H9 (cell line): Measurements from ENCODE around the gene PDE6H. TPM values are rescaled to one million over a fixed set of nuclear protein-coding genes. Genes with fewer than 3 reads are reported as not detected.

Source experiments
- DNase-seq: peaks from one replicate; pipeline ENCODE4 v3.0.0-alpha.2; 2017
- H2AFZ ChIP-seq: one replicate; pipeline ENCODE4 v1.6.1; 2013; ENCODE audit warnings: mild to moderate bottlenecking, low read length, control low read depth, moderate library complexity
- H2AK5ac ChIP-seq: 2 replicates; pipeline ENCODE4 v1.6.1; 2013; ENCODE audit warnings: low read length, control low read depth, mixed read lengths; ENCODE audit not compliant: insufficient read length
- H2BK120ac ChIP-seq: one replicate; pipeline ENCODE4 v1.6.1; 2013; ENCODE audit warnings: low read depth, mild to moderate bottlenecking, low read length, control low read depth, inconsistent platforms; ENCODE audit not compliant: poor library complexity, severe bottlenecking
- H2BK12ac ChIP-seq: 2 replicates; pipeline ENCODE4 v1.6.1; 2013; ENCODE audit warnings: low read length, control low read depth, mixed read lengths, low read depth; ENCODE audit not compliant: insufficient read length
- H2BK15ac ChIP-seq: 2 replicates; pipeline ENCODE4 v1.6.1; 2013; ENCODE audit warnings: low read depth, low read length, control low read depth
- H2BK20ac ChIP-seq: one replicate; pipeline ENCODE4 v1.6.1; 2013; ENCODE audit warnings: low read depth, mild to moderate bottlenecking, low read length, control low read depth, inconsistent platforms; ENCODE audit not compliant: poor library complexity, severe bottlenecking
- H2BK5ac ChIP-seq: 2 replicates; pipeline ENCODE4 v1.6.1; 2013; ENCODE audit warnings: low read length, control low read depth, mixed read lengths; ENCODE audit not compliant: insufficient read length
- H3K14ac ChIP-seq: 2 replicates; pipeline ENCODE4 v1.6.1; 2013; ENCODE audit warnings: low read length, control low read depth; ENCODE audit not compliant: insufficient read depth
- H3K18ac ChIP-seq: 2 replicates; pipeline ENCODE4 v1.6.1; 2013; ENCODE audit warnings: low read depth, mild to moderate bottlenecking, mixed read lengths, low read length, control low read depth; ENCODE audit not compliant: insufficient read length
- H3K23ac ChIP-seq: 2 replicates; pipeline ENCODE4 v1.6.1; 2013; ENCODE audit warnings: low read length, control low read depth, mixed read lengths, low read depth; ENCODE audit not compliant: insufficient read length
- H3K23me2 ChIP-seq: 2 replicates; pipeline ENCODE4 v1.6.1; 2013; ENCODE audit warnings: low read depth, mild to moderate bottlenecking, mixed read lengths, low read length, control low read depth; ENCODE audit not compliant: insufficient read length, poor library complexity, severe bottlenecking
- H3K27ac ChIP-seq: 2 replicates; pipeline ENCODE4 v1.5.1; 2013; ENCODE audit warnings: low read length, control low read depth, mixed read lengths, low read depth; ENCODE audit not compliant: insufficient read length
- H3K27me3 ChIP-seq: 2 replicates; pipeline ENCODE4 v1.6.1; 2013; ENCODE audit warnings: low read length, control low read depth, inconsistent platforms; ENCODE audit not compliant: insufficient read depth
- H3K4ac ChIP-seq: 2 replicates; pipeline ENCODE4 v1.6.1; 2013; ENCODE audit warnings: low read depth, mild to moderate bottlenecking, control low read depth, inconsistent platforms, low read length, moderate library complexity
- H3K4me1 ChIP-seq: 2 replicates; pipeline ENCODE4 v1.6.1; 2013; ENCODE audit warnings: low read length, control low read depth, inconsistent platforms; ENCODE audit not compliant: insufficient read depth
- H3K4me2 ChIP-seq: 2 replicates; pipeline ENCODE4 v1.6.1; 2013; ENCODE audit warnings: low read length, control low read depth, mixed read lengths; ENCODE audit not compliant: insufficient read length, insufficient read depth
- H3K56ac ChIP-seq: 2 replicates; pipeline ENCODE4 v1.6.1; 2013; ENCODE audit warnings: low read depth, mild to moderate bottlenecking, mixed read lengths, low read length, control low read depth; ENCODE audit not compliant: insufficient read length
- H3K79me1 ChIP-seq: 2 replicates; pipeline ENCODE4 v1.6.1; 2013; ENCODE audit warnings: low read depth, mild to moderate bottlenecking, moderate library complexity, low read length, control low read depth, inconsistent platforms; ENCODE audit not compliant: insufficient read depth, poor library complexity, severe bottlenecking
- H3K79me2 ChIP-seq: 2 replicates; pipeline ENCODE4 v1.6.1; 2013; ENCODE audit warnings: low read length, control low read depth, inconsistent platforms; ENCODE audit not compliant: insufficient read depth
- H3K9ac ChIP-seq: 2 replicates; pipeline ENCODE4 v1.6.1; 2013; ENCODE audit warnings: low read length, control low read depth, mixed read lengths; ENCODE audit not compliant: insufficient read length; ENCODE audit errors: extremely low read depth
- H3K9me3 ChIP-seq: one replicate; pipeline ENCODE4 v1.6.1; 2013; ENCODE audit warnings: low read depth, low read length, inconsistent platforms; ENCODE audit not compliant: control insufficient read depth
- H3T11ph ChIP-seq: one replicate; pipeline ENCODE4 v1.6.1; 2013; ENCODE audit warnings: mild to moderate bottlenecking, low read length, control low read depth, inconsistent platforms
- H4K20me1 ChIP-seq: one replicate; pipeline ENCODE4 v1.6.1; 2013; ENCODE audit not compliant: control insufficient read depth, insufficient read length, insufficient read depth
- H4K5ac ChIP-seq: 2 replicates; pipeline ENCODE4 v1.6.1; 2013; ENCODE audit warnings: low read depth, mild to moderate bottlenecking, mixed read lengths, low read length, control low read depth; ENCODE audit not compliant: insufficient read length
- H4K8ac ChIP-seq: replicated peaks from 2 replicates; pipeline ENCODE4 v1.6.1; 2013; ENCODE audit warnings: low read length, control low read depth, mixed read lengths, low read depth; ENCODE audit not compliant: insufficient read length
- H4K91ac ChIP-seq: 2 replicates; pipeline ENCODE4 v1.6.1; 2013; ENCODE audit warnings: low read depth, mild to moderate bottlenecking, moderate library complexity, mixed read lengths, low read length, control low read depth; ENCODE audit not compliant: insufficient read length
- H3K27ac Mint-ChIP-seq, 3 experiments: 2 replicates in 2 of 3; 3 replicates in 1 of 3; pipeline ENCODE4 v1.8.0; 2020 to 2021; ENCODE audit warnings: mixed read lengths in 3 of 3, mild to moderate bottlenecking in 1 of 3, moderate library complexity in 1 of 3
- H3K27me3 Mint-ChIP-seq: 2 replicates; pipeline ENCODE4 v1.8.0; 2021; ENCODE audit warnings: low read depth, mild to moderate bottlenecking, moderate library complexity, mixed read lengths
- H3K36me3 Mint-ChIP-seq, 3 experiments: 2 replicates in 2 of 3; 3 replicates in 1 of 3; pipeline ENCODE4 v1.8.0; 2020 to 2021; ENCODE audit warnings: low read depth in 3 of 3, mixed read lengths in 3 of 3; ENCODE audit not compliant: insufficient read depth in 1 of 3
- H3K4me1 Mint-ChIP-seq, 2 experiments: 2 replicates each; pipeline ENCODE4 v1.8.0; 2020; ENCODE audit warnings: mixed read lengths in 2 of 2
- H3K4me3 Mint-ChIP-seq, 2 experiments: 2 replicates in 1 of 2; 3 replicates in 1 of 2; pipeline ENCODE4 v1.8.0; 2020 to 2021; ENCODE audit warnings: mild to moderate bottlenecking in 2 of 2, mixed read lengths in 2 of 2, moderate library complexity in 1 of 2
- H3K9me3 Mint-ChIP-seq, 2 experiments: 2 replicates in 1 of 2; 3 replicates in 1 of 2; pipeline ENCODE4 v1.8.0; 2020; ENCODE audit warnings: mild to moderate bottlenecking in 2 of 2, mixed read lengths in 2 of 2, moderate library complexity in 1 of 2
- CTCF ChIP-seq: fragments of 200-600 bp; sonication (generic); conservative IDR thresholded peaks from 3 replicates; pipeline ENCODE4 v1.8.0; 2021; ENCODE audit warnings: antibody characterized with exemption, mild to moderate bottlenecking
- WGBS: extraction: QIAGEN DNeasy Blood & Tissue Kit; methylation state at CpG from one replicate; pipeline ENCODE4 v1.1.7; 2013; ENCODE audit warnings: missing lambda C conversion rate, low lambda C conversion rate, mixed read lengths; ENCODE audit not compliant: insufficient read length; ENCODE audit errors: extremely low coverage; 5-methylcytosine and 5-hydroxymethylcytosine counted together
- total RNA-seq: library from RNA; stranded (reverse); gene quantifications from 2 replicates; pipeline ENCODE4 v1.2.1, GENCODE V29; 2021

Gene PDE6H
- total RNA-seq, 1 experiment from 2014 or later, result not detected

- WGBS, result no CpG with 5 or more reads among the region's 3 CpGs
- no peak overlapping the region for H3K4me2 ChIP-seq
- no peak overlapping the region for H3K9ac ChIP-seq
- Mint-ChIP-seq H3K4me1 (no peaks in the 10 kb centered on the region; a peak in 1 of 4 replicates), H3K9me3 (no peaks in the 10 kb centered on the region), H3K27me3 (no peaks in the 10 kb centered on the region; the same call in 1 of the 2 replicates), H3K27ac (no peak overlapping the region), H3K4me3 (no peak overlapping the region), H3K36me3 (no peaks in the 10 kb centered on the region)
- no peak overlapping the region for H3K56ac ChIP-seq
- no peaks in the 10 kb centered on the region for H4K20me1 ChIP-seq
- H3K27ac ChIP-seq, result no peak overlapping the region
- no peaks in the 10 kb centered on the region for H3K79me1 ChIP-seq
- no peak overlapping the region for H4K5ac ChIP-seq
- no peak overlapping the region for H2BK20ac ChIP-seq
- no peak overlapping the region for H3K18ac ChIP-seq
- no peak for TF ChIP-seq CTCF
- DNase-seq, result no peak
- H3K9me3 ChIP-seq, result no peaks in the 10 kb centered on the region
- H3K4me1 ChIP-seq, result no peaks in the 10 kb centered on the region
- H4K91ac ChIP-seq, result no peak overlapping the region
- H3K4ac ChIP-seq, result no peak overlapping the region
- H2BK15ac ChIP-seq, result no peak overlapping the region
- H2AK5ac ChIP-seq, result no peak overlapping the region
- H3K23me2 ChIP-seq, result no peaks in the 10 kb centered on the region
- H3K14ac ChIP-seq, result no peak overlapping the region
- no peak overlapping the region for H2BK12ac ChIP-seq
- H3K23ac ChIP-seq, result no peak overlapping the region
- H3K79me2 ChIP-seq, result no peaks in the 10 kb centered on the region
- H2BK120ac ChIP-seq, result no peak overlapping the region
- no peak overlapping the region for H2AFZ ChIP-seq
- H2BK5ac ChIP-seq, result no peak overlapping the region
- no peaks in the 10 kb centered on the region for H3K27me3 ChIP-seq
- no peak overlapping the region for H4K8ac ChIP-seq
- H3T11ph ChIP-seq, result no peak overlapping the region
Measured at GRCh38 chr12:14937014-14937413, 35.8 kb upstream of the PDE6H start.
